GF-D8 (cell line): Measurements from ENCODE around the gene ABI2.
"Not testable (repeated sequence)": the region's sequence is repeated elsewhere in the genome, so short reads cannot be mapped to it uniquely, and the experiment has no call there.

Source experiments
- DNase-seq: peaks from one replicate; lab custom pipeline; 2025; lab: John Stamatoyannopoulos, UW

Gene ABI2

DNA sequence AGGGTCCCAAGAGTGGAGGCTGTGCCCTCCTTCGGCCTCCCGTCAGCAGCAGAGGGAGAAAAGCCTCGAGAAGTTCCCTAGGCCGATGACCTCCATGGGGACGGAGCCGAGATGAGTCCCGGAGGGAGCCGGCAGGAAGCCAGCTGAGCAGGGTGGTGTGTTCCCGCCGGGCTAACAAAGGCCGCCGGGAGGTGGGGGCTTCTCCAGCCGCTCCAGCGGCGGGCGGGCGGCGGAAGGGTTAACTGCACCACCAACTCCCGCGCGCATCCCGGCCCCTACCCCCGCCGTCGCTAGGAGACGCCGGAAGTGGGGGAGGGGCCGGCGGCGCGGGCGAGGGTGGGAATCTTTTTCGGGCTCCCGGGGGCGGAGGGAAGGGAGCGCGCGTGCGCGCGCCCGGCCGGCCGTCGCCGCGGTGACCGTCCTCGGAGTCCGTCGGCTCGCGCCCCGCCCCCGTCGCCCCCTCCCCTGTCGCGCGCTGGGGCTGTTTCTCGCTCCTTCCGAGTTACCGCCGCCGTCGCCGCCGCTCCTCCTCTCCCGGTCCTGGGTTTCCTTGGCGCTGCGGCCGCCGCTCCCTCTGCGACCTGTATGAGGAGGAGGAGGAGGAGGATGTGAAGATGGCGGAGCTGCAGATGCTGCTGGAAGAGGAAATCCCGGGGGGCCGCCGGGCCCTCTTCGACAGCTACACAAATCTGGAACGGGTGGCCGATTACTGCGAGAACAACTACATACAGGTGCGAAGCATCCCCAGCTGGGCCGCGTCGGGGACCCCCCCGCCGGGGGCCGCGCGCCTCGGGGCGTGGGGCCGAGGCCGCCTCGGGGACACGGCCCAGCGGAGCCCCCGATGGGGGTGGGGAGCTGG lies at the start of gene ABI2:
TSS of gene ABI2 (plus strand) at position 494 of the 859 bp plus-strand sequence. CDS start at position 615, 121 bp downstream.
- no peak for DNase-seq

DNA sequence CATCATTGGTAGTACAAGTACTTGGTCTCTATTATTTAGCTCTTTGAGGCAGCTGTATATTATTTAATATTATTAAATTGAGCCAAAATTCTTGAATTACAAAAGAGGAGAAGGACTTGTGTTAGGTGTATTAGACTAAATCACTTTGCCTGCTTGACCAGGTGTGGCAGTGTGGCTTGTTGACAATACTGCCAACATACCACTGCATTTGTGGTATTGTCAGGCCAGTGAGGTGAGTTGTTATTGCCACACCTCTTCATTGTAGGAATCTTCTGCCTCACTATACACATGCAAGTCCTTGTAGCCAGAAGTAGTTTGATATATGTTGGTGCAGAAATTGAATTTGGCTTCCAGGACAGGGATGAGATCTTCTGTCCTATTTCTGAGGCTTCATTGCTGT lies 48.9 kb upstream of the ABI2 start:
- DNase-seq, result no peak

DNA sequence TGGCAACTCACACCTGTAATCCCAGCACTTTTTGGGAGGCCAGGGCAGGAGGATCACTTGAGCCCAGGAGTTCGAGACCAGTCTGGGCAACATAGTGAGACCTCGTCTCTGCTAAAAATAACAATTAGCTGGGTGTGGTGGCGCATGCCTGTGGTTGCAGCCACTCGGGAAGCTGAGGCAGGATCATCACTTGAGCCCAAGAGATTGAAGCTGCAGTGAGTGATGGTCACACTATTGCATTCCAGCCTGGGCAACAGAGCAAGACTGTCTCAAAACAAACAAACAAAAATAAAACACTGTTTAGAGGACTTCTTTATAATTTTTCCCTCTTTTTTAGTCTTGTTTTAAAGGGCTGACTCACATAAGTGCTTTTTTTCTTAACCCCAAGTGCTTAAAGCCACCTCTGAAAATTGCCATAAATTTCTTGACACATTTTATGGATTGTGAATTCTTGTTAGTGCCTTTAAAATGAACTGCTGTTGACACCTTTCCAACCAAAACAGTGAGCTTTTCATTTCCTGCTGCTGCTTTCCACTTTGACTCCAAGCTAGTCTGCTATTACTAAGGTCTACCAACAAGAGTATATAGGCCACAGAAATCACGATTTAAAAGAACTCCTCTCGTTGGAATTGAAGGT lies 47.6 kb upstream of the ABI2 start:
- no peak for DNase-seq

DNA sequence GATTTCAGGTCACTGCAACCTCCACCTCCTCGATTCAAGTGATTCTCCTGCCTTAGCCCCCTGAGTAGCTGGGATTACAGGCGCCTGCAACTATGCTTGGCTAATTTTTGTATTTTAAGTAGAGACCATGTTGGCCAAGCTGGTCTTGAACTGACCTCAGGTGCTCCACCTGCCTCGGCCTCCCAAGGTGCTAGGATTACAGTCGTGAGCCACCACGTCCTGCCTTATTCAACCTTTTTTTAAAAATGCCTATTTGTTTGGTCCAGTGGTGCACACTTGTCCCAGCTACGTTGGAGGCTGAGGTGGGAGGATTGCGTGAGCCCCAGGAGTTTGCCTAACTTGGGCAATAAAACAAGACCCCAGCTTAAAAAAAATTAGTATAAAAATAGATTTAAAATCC lies 46.1 kb upstream of the ABI2 start:
- no peak for DNase-seq

- DNase-seq, result no peak
Measured at GRCh38 chr2:203286532-203286931, 41.7 kb upstream of the ABI2 start.

GRCh38 chr2:203301667-203302066 lies 26.5 kb upstream of the ABI2 start:
- no peak for DNase-seq

- DNase-seq, result not testable (repeated sequence)
Measured at GRCh38 chr2:203302586-203302985, 25.6 kb upstream of the ABI2 start.

- DNase-seq, result no peak
Measured at GRCh38 chr2:203310688-203311436, 17.3 kb upstream of the ABI2 start.

- DNase-seq, result no peak
Measured at GRCh38 chr2:203326356-203326755, 1.8 kb upstream of the ABI2 start.

DNA sequence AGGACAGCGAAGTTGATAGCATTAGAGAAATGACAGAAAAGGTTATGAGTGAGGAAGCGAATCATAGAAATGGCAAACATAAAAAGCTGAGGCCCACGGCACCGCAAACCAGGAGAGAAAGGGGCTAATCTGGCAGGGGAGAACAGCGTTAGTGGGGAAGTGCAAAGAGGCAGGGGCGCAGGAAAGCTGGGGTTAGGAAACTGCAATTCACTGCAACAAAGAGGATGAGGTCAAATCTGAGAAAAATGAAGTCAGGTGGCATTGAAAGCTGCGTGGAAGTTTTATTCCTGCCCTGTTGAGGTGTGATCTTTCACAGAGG lies 653 bp upstream of the ABI2 start:
- no peak for DNase-seq

GRCh38 chr2:203328760-203329540 lies 756 bp downstream of the ABI2 start:
- DNase-seq, result no peak

GRCh38 chr2:203330434-203330833 lies 2.2 kb downstream of the ABI2 start:
- DNase-seq, result no peak

- no peak for DNase-seq
Measured at GRCh38 chr2:203338322-203338721, 10.1 kb downstream of the ABI2 start.

DNA sequence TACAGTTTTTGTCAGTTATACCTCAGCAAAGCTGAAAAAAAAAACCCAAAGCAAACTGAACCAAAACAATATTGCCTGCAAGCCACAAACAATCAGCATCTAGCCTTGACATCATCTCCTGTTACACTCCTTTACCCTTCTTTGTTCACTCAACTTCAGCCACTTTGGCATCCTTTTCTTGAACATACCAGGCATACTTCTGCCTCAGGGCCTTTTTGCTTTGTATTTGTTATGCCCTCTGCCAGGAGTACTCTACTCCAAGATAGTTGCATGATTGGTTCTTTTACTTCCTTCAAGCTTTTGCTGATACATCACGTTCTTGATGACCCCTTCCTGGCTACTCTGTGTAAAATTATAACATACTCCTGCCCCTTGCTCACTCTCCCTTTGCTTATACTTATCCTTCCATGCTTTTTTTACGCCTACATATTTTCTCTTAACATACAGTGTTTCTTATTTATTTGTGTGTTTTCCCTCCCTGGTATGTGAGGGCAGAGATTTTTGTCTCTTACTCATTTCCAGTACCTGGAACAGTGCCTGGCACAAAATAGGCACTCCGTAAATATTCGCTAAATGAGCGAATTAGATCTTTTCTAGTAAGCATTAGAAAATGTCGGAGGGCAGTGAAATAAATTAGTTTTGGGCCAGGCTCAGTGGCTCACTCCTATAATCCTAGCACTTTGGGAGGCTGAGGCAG lies 12.7 kb downstream of the ABI2 start:
- no peak for DNase-seq

DNA sequence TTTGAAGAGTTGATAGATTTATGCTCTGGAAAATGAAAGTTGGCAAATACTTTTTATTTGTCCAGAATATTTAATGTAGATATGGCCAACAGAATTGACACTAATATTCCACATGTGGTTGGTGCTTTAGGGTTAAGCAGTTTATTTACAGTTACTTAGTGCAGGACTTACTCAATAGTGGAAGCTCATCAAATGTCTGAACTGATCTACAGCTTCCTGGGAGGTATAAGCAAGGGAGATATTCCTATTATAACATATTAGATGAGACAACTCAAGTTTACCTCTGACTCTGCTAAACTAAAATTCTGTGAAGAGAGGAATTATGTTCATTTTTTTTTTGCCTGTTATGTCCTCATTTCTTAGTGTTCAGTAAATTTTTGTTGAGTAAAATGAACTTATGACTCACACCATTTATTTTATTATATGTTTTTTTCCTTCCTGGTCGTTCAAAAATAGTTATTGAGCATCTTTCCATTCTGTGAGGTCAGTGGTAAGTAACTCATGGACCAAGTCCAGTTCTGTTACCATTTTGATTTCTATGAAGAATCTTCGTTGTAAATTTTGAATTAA lies 13.6 kb downstream of the ABI2 start:
- DNase-seq, result no peak

- not testable (repeated sequence) for DNase-seq
Measured at GRCh38 chr2:203342374-203342773, 14.2 kb downstream of the ABI2 start.

DNA sequence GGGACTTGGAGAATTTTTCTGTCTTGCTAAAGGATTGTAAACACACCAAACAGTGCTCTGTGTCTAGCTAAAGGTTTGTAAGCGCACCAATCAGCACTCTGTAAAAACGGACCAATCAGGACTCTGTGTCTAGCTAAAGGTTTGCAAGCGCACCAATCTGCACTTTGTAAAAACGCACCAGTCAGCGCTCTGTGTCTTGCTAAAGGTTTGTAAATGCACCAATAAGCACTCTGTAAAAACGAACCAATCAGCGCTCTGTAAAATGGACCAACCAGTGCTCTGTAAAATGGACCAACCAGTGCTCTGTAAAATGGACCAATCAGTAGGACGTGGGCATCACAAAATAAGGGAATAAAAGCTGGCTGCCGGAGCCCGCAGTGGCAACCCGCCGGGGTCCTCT lies 16.5 kb downstream of the ABI2 start:
- no peak for DNase-seq

- DNase-seq, result no peak
Measured at GRCh38 chr2:203346612-203347011, 18.4 kb downstream of the ABI2 start.

DNA sequence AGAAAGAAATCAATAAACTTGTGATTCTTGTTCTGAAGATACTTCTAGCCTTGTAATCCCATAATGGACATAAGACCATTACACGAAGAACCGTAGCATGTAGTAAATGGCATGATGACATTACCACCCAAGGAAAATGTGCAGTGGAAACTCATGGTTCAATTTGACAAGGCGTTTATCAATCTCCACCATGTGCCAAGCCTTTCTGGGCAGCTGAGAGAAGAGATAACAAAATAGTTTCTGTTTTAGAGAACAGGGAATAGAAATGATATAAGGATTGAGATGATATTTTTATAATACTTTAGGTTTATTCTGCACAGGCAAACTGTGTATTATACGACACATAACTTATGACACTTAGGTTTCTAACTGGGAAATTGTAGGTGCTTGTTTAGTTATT lies 19.2 kb downstream of the ABI2 start:
- no peak for DNase-seq

DNA sequence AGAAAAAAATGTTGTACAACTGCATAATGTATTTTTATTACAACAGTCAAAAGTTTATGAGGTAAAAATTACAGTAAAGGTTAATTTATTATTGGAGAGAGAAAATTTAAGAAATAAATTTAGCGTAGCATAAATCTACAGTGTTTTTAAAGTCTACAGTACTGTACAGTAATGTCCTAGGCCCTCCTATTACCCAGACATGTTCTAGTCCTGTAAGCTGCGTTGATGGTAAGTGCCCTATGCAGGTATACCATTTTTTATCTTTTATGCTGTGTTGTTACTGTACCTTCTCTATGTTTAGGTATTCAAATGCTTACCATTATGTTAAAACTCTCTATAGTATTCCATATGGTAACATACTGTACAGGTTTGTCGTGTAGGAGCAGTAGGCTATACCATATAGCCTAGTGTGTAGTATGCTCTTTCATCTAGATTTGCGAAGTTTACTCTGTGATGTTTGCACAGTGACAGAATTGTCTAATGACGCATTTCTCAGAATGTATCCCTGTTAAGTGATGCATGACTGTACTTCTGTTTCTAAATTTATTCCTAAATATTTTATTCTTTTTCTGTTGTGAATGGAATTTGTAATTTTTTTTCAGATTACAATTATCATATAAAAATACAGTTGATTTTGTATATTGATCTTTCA lies 24.5 kb downstream of the ABI2 start:
- DNase-seq, result no peak

GRCh38 chr2:203354966-203355365 lies 26.8 kb downstream of the ABI2 start:
- no peak for DNase-seq
